Measurements from ENCODE around the gene VPS45. TPM values are rescaled to one million over a fixed set of nuclear protein-coding genes. Genes with fewer than 3 reads are reported as not detected.
A peak's percentile ranks its signal among the peaks of the same experiment; 100 is the strongest.

The VPS45 gene
- total and polyA plus RNA-seq, 2 of the 13 experiments (the other 11 are each of a cell fraction or from before 2014, with no cell fraction given), result 15.2 to 25.2 TPM

DNA sequence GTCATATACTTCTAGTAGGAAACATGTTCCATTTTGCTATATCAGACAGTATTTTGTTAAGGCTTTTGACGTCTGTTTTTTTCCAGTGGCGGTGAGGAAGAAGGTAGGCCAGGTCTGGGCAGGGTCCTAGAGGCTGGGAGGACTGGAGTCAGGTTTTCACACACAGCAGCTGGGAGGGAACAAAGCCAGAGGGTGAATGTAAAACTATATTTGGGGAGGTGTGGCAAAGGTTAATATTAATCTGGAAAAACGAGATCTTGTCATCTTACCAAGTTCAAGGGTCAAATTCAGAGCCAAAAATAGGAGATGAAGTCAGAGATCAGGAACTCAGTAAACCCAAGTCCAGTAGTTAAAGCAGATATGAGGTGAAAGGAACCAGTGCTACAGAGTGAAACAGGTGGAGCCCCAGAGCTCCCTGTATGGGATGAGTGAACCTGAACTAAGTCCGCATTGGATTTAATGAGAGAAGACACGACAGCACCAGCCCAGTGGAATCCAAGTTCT, 46.3 kb upstream of the VPS45 start (continued):
- TF ChIP-seq, protein P1, sequence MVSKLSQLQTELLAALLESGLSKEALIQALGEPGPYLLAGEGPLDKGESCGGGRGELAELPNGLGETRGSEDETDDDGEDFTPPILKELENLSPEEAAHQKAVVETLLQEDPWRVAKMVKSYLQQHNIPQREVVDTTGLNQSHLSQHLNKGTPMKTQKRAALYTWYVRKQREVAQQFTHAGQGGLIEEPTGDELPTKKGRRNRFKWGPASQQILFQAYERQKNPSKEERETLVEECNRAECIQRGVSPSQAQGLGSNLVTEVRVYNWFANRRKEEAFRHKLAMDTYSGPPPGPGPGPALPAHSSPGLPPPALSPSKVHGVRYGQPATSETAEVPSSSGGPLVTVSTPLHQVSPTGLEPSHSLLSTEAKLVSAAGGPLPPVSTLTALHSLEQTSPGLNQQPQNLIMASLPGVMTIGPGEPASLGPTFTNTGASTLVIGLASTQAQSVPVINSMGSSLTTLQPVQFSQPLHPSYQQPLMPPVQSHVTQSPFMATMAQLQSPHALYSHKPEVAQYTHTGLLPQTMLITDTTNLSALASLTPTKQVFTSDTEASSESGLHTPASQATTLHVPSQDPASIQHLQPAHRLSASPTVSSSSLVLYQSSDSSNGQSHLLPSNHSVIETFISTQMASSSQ (IDR thresholded peaks at IDR 0.05; ENCODE audit: low read depth), result peak; percentile 82
- TF ChIP-seq, protein P1 (CRISPR knock-in tag; IDR thresholded peaks at IDR 0.05; ENCODE audit: borderline replicate concordance), result peak; percentile 90
- TF ChIP-seq SRSF4 (IDR thresholded peaks at IDR 0.05; ENCODE audit: low read depth, low read length, poor library complexity, severe bottlenecking), result no peak
- TF ChIP-seq KAT8 (CRISPR knock-in tag; IDR thresholded peaks at IDR 0.05), result peak; percentile 54
- peak; percentile 63; the same call in 1 of the 2 replicates for TF ChIP-seq BCL6 (CRISPR knock-in tag; IDR thresholded peaks at IDR 0.05)
- no peak for TF ChIP-seq BHLHE40 (IDR thresholded peaks at IDR 0.05; ENCODE audit: low read length)
- TF ChIP-seq ZNF614 (CRISPR knock-in tag; IDR thresholded peaks at IDR 0.05; ENCODE audit: borderline replicate concordance), result no peak
- TF ChIP-seq ZNF224 (CRISPR knock-in tag; IDR thresholded peaks at IDR 0.05), result no peak
- TF ChIP-seq ZNF101 (CRISPR knock-in tag; IDR thresholded peaks at IDR 0.05; ENCODE audit: borderline replicate concordance, low read depth), result no peak
- TF ChIP-seq, protein P2, sequence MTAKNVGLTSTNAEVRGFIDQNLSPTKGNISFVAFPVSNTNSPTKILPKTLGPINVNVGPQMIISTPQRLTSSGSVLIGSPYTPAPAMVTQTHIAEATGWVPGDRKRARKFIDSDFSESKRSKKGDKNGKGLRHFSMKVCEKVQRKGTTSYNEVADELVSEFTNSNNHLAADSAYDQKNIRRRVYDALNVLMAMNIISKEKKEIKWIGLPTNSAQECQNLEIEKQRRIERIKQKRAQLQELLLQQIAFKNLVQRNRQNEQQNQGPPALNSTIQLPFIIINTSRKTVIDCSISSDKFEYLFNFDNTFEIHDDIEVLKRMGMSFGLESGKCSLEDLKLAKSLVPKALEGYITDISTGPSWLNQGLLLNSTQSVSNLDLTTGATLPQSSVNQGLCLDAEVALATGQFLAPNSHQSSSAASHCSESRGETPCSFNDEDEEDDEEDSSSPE (CRISPR knock-in tag; IDR thresholded peaks at IDR 0.05), result no peak
- no peak for TF ChIP-seq HNRNPK (IDR thresholded peaks at IDR 0.05; ENCODE audit: low read depth, low read length, poor library complexity, severe bottlenecking)
- TF ChIP-seq, protein P3, sequence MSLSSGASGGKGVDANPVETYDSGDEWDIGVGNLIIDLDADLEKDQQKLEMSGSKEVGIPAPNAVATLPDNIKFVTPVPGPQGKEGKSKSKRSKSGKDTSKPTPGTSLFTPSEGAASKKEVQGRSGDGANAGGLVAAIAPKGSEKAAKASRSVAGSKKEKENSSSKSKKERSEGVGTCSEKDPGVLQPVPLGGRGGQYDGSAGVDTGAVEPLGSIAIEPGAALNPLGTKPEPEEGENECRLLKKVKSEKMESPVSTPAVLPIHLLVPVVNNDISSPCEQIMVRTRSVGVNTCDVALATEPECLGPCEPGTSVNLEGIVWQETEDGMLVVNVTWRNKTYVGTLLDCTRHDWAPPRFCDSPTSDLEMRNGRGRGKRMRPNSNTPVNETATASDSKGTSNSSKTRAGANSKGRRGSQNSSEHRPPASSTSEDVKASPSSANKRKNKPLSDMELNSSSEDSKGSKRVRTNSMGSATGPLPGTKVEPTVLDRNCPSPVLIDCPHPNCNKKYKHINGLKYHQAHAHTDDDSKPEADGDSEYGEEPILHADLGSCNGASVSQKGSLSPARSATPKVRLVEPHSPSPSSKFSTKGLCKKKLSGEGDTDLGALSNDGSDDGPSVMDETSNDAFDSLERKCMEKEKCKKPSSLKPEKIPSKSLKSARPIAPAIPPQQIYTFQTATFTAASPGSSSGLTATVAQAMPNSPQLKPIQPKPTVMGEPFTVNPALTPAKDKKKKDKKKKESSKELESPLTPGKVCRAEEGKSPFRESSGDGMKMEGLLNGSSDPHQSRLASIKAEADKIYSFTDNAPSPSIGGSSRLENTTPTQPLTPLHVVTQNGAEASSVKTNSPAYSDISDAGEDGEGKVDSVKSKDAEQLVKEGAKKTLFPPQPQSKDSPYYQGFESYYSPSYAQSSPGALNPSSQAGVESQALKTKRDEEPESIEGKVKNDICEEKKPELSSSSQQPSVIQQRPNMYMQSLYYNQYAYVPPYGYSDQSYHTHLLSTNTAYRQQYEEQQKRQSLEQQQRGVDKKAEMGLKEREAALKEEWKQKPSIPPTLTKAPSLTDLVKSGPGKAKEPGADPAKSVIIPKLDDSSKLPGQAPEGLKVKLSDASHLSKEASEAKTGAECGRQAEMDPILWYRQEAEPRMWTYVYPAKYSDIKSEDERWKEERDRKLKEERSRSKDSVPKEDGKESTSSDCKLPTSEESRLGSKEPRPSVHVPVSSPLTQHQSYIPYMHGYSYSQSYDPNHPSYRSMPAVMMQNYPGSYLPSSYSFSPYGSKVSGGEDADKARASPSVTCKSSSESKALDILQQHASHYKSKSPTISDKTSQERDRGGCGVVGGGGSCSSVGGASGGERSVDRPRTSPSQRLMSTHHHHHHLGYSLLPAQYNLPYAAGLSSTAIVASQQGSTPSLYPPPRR (CRISPR knock-in tag; IDR thresholded peaks at IDR 0.05; ENCODE audit: borderline replicate concordance), result peak; percentile 56; the same call in 1 of the 2 replicates
- TF ChIP-seq, protein P4, sequence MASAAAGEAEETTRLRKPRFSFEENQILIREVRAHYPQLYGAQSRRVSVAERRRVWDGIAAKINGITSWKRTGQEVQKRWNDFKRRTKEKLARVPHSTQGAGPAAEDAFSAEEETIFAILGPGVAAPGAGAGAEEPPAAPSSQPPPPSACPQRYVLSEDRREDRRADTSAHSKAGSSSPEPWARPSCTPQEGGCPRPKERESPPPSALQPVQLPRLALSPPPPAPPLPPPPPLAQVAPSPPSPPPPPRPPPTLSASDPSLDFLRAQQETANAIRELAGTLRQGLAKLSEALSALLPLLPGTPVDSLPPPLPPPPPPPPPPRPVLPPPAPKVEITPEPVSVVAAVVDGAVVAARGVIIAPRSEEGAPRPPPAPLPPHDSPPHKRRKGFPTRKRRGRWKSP (CRISPR knock-in tag; IDR thresholded peaks at IDR 0.05), result 0 out of 2 replicates have a peak, but pooled peaks have one; percentile 44
- TF ChIP-seq, protein P5, sequence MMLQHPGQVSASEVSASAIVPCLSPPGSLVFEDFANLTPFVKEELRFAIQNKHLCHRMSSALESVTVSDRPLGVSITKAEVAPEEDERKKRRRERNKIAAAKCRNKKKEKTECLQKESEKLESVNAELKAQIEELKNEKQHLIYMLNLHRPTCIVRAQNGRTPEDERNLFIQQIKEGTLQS (CRISPR knock-in tag; IDR thresholded peaks at IDR 0.05), result peak; percentile 93
- no peak for TF ChIP-seq ATAD3A (CRISPR knock-in tag; IDR thresholded peaks at IDR 0.05)
- peak; percentile 46 for TF ChIP-seq TBL1XR1 (IDR thresholded peaks at IDR 0.05; ENCODE audit: borderline replicate concordance, low read length, partially characterized antibody)
- TF ChIP-seq NFYC (CRISPR knock-in tag; IDR thresholded peaks at IDR 0.05), result no peak

Measured in HepG2 (cell line).